HAP-1 (cell line): ENCODE measurements around the gene TADA2A.

Source experiments
- DNase-seq, 2 experiments: peaks; one replicate each; pipeline ENCODE4 v3.0.0-alpha.2; 2016 to 2020; ENCODE audit warnings: low spot score in 2 of 2
- H3K27me3 ChIP-seq: fragments of 250-450 bp; sonication (Bioruptor Pico); 2 replicates; pipeline ENCODE4 v1.5.1; 2020; ENCODE audit warnings: low read depth, mild to moderate bottlenecking, moderate library complexity
- H3K36me3 ChIP-seq: fragments of 250-450 bp; sonication (Bioruptor Pico); replicated peaks from 2 replicates; pipeline ENCODE4 v1.5.1; 2020; ENCODE audit warnings: mild to moderate bottlenecking
- H3K4me1 ChIP-seq: fragments of 250-450 bp; sonication (Bioruptor Pico); 2 replicates; pipeline ENCODE4 v1.5.1; 2020; ENCODE audit warnings: mild to moderate bottlenecking
- H3K4me3 ChIP-seq: fragments of 250-450 bp; sonication (Bioruptor Pico); 2 replicates; pipeline ENCODE4 v1.5.1; 2020; ENCODE audit warnings: mild to moderate bottlenecking, moderate library complexity
- H3K9me3 ChIP-seq: fragments of 250-450 bp; sonication (Bioruptor Pico); 2 replicates; pipeline ENCODE4 v1.5.1; 2020; ENCODE audit warnings: mild to moderate bottlenecking, moderate library complexity
- in situ Hi-C: fragments of 300-500 bp; cut with MboI; formaldehyde crosslinking; loops from 3 replicates; pipeline ENCODE4 v1.14.3; 2020; ENCODE audit warnings: low sequenced_read_pairs, inconsistent platforms, mixed read lengths

Gene TADA2A

GRCh38 chr17:37406635-37407461, at the start of gene TADA2A, which contains the start of gene ACACA:
TADA2A (plus strand) TSS chr17:37406886; CDS start chr17:37411366, 4,480 bp downstream.
ACACA (minus strand) TSS chr17:37406836; CDS start chr17:37406299, 537 bp downstream.
- DNase-seq: peak; percentile 78 to 86
- H3K4me3 ChIP-seq: peak within 1 kb of the TSS; percentile 77
- peaks cover 14% of the 10 kb centered on the region for H3K4me1 ChIP-seq
- peaks cover 19% of the 10 kb centered on the region for H3K36me3 ChIP-seq
- H3K9me3 ChIP-seq: no peaks in the 10 kb centered on the region
- in situ Hi-C loops: no loop called here
- H3K27me3 ChIP-seq: no peaks in the 10 kb centered on the region

- no peaks in the 10 kb centered on the region for H3K27me3 ChIP-seq
- peak overlapping the region; percentile 86 for H3K4me3 ChIP-seq
- H3K9me3 ChIP-seq: no peaks in the 10 kb centered on the region
- in situ Hi-C loops: loop anchor here (25.0 kb wide), 1 partner anchor 746 kb away; the partner anchor contains the start of gene MRM1
- peak; percentile 79 to 88 for DNase-seq
- H3K36me3 ChIP-seq: peaks cover 9% of the 10 kb centered on the region
- peaks cover 21% of the 10 kb centered on the region for H3K4me1 ChIP-seq
Observed at GRCh38 chr17:37358098-37358829, 48.4 kb upstream of the TADA2A start.

- H3K36me3 ChIP-seq: peaks cover 9% of the 10 kb centered on the region
- DNase-seq: peak; percentile 92 to 96
- peaks cover 21% of the 10 kb centered on the region for H3K4me1 ChIP-seq
- in situ Hi-C loops: loop anchor here (25.0 kb wide), 1 partner anchor 747 kb away; the partner anchor contains the start of gene MRM1
- H3K27me3 ChIP-seq: no peaks in the 10 kb centered on the region
- peak overlapping the region; percentile 86 for H3K4me3 ChIP-seq
- H3K9me3 ChIP-seq: no peaks in the 10 kb centered on the region
Observed at GRCh38 chr17:37358830-37359681, 47.6 kb upstream of the TADA2A start.

- H3K9me3 ChIP-seq: no peaks in the 10 kb centered on the region
- H3K36me3 ChIP-seq: peaks cover 2% of the 10 kb centered on the region
- peaks cover 21% of the 10 kb centered on the region for H3K4me1 ChIP-seq
- in situ Hi-C loops: loop anchor here (25.0 kb wide), 1 partner anchor 747 kb away; the partner anchor contains the start of gene MRM1
- no peaks in the 10 kb centered on the region for H3K27me3 ChIP-seq
- H3K4me3 ChIP-seq: peak overlapping the region; percentile 22
- no peak for DNase-seq
Observed at GRCh38 chr17:37359682-37360188, 47.0 kb upstream of the TADA2A start.

- in situ Hi-C loops: loop anchor here (25.0 kb wide), 1 partner anchor 748 kb away; the partner anchor contains the start of gene MRM1
- H3K27me3 ChIP-seq: no peaks in the 10 kb centered on the region
- no peaks in the 10 kb centered on the region for H3K9me3 ChIP-seq
- H3K4me3 ChIP-seq: no peak overlapping the region
- no peak for DNase-seq
- H3K36me3 ChIP-seq: no peaks in the 10 kb centered on the region; the same call in none of the 2 replicates
- peaks cover 21% of the 10 kb centered on the region for H3K4me1 ChIP-seq
Observed at GRCh38 chr17:37360632-37361031, 46.1 kb upstream of the TADA2A start.

- Histone ChIP-seq H3K9me3 (no peaks in the 10 kb centered on the region), H3K4me1 (peaks cover 17% of the 10 kb centered on the region), H3K27me3 (no peaks in the 10 kb centered on the region), H3K4me3 (no peak overlapping the region), H3K36me3 (no peaks in the 10 kb centered on the region; the same call in none of the 2 replicates)
- in situ Hi-C loops: loop anchor here (25.0 kb wide), 1 partner anchor 749 kb away; the partner anchor contains the start of gene MRM1
- no peak for DNase-seq
Observed at GRCh38 chr17:37361543-37361942, 45.1 kb upstream of the TADA2A start.

- Histone ChIP-seq H3K36me3 (no peaks in the 10 kb centered on the region), H3K4me1 (no peaks in the 10 kb centered on the region), H3K4me3 (no peak overlapping the region), H3K27me3 (no peaks in the 10 kb centered on the region), H3K9me3 (no peaks in the 10 kb centered on the region)
- in situ Hi-C loops: loop anchor here (25.0 kb wide), 1 partner anchor 753 kb away; the partner anchor contains the start of gene MRM1
- DNase-seq: no peak
Observed at GRCh38 chr17:37365589-37365988, 41.1 kb upstream of the TADA2A start.

GRCh38 chr17:37368577-37368976, 38.1 kb upstream of the TADA2A start:
- in situ Hi-C loops: loop anchor here (25.0 kb wide), 1 partner anchor 756 kb away; the partner anchor contains the start of gene MRM1
- H3K4me3 ChIP-seq: no peak overlapping the region
- DNase-seq: no peak
- no peaks in the 10 kb centered on the region; the same call in 1 of the 2 replicates for H3K4me1 ChIP-seq
- H3K36me3 ChIP-seq: no peaks in the 10 kb centered on the region
- H3K9me3 ChIP-seq: no peaks in the 10 kb centered on the region
- H3K27me3 ChIP-seq: no peaks in the 10 kb centered on the region

GRCh38 chr17:37373530-37374159, 33.0 kb upstream of the TADA2A start:
- Histone ChIP-seq H3K27me3 (no peaks in the 10 kb centered on the region), H3K9me3 (no peaks in the 10 kb centered on the region), H3K36me3 (no peaks in the 10 kb centered on the region), H3K4me1 (no peaks in the 10 kb centered on the region; the same call in 1 of the 2 replicates), H3K4me3 (no peak overlapping the region)
- in situ Hi-C loops: loop anchor here (25.0 kb wide), 1 partner anchor 761 kb away; the partner anchor contains the start of gene MRM1
- peak; percentile 81 to 86 for DNase-seq

- no peaks in the 10 kb centered on the region for H3K27me3 ChIP-seq
- H3K9me3 ChIP-seq: no peaks in the 10 kb centered on the region
- H3K4me1 ChIP-seq: no peaks in the 10 kb centered on the region; the same call in 1 of the 2 replicates
- H3K36me3 ChIP-seq: no peaks in the 10 kb centered on the region
- DNase-seq: no peak
- in situ Hi-C loops: no loop called here
- no peak within 1 kb of the TSS for H3K4me3 ChIP-seq
Observed at GRCh38 chr17:37375706-37376105, 31.0 kb upstream of the TADA2A start, which contains the start of gene C17orf78. C17orf78 (plus strand) TSS chr17:37375985; CDS start chr17:37376093, 108 bp downstream.

- no peak overlapping the region for H3K4me3 ChIP-seq
- H3K4me1 ChIP-seq: no peaks in the 10 kb centered on the region
- no peaks in the 10 kb centered on the region for H3K9me3 ChIP-seq
- in situ Hi-C loops: no loop called here
- no peak for DNase-seq
- H3K36me3 ChIP-seq: no peaks in the 10 kb centered on the region
- H3K27me3 ChIP-seq: 0 out of 2 replicates have a peak, but pooled peaks cover 3% of the 10 kb centered on the region
Observed at GRCh38 chr17:37382056-37382455, 24.6 kb upstream of the TADA2A start.

- Histone ChIP-seq H3K27me3 (0 out of 2 replicates have a peak, but pooled peaks cover 3% of the 10 kb centered on the region), H3K4me3 (no peak overlapping the region), H3K9me3 (no peaks in the 10 kb centered on the region), H3K36me3 (no peaks in the 10 kb centered on the region), H3K4me1 (no peaks in the 10 kb centered on the region)
- in situ Hi-C loops: no loop called here
- DNase-seq: no peak
Observed at GRCh38 chr17:37384560-37385149, 22.0 kb upstream of the TADA2A start.
